GM21825 (cell line): ENCODE measurements around the gene DAGLB.
A peak's percentile ranks its signal among the peaks of the same experiment; 100 is the strongest.
"Not testable (repeated sequence)": the region's sequence is repeated elsewhere in the genome, so short reads cannot be mapped to it uniquely, and the experiment has no call there.

Source experiments
- ATAC-seq: cut with Tn5 transposase; IDR thresholded peaks from one replicate; pipeline ENCODE4 v1.9.1; 2021; ENCODE audit warnings: mild to moderate bottlenecking, moderate library complexity; ENCODE audit not compliant: unreplicated experiment

The DAGLB gene

GRCh38 chr7:6463609-6464008 lies 15.9 kb upstream of the DAGLB start:
- not testable (repeated sequence) for ATAC-seq

GRCh38 chr7:6461946-6462550 lies 14.3 kb upstream of the DAGLB start:
- no peak for ATAC-seq

GRCh38 chr7:6460990-6461584 lies 13.3 kb upstream of the DAGLB start:
- no peak for ATAC-seq

- no peak for ATAC-seq
These were observed 12.5 kb upstream of the DAGLB start for GRCh38 chr7:6460303-6460702.

GRCh38 chr7:6458676-6459075 lies 10.9 kb upstream of the DAGLB start:
- ATAC-seq, result not testable (repeated sequence)

- no peak for ATAC-seq
These were observed 6.0 kb upstream of the DAGLB start for GRCh38 chr7:6453734-6454133.

- no peak for ATAC-seq
These were observed 3.5 kb upstream of the DAGLB start for GRCh38 chr7:6451224-6451705.

- ATAC-seq, result not testable (repeated sequence)
These were observed 2.8 kb upstream of the DAGLB start for GRCh38 chr7:6450591-6450990.

GRCh38 chr7:6449884-6450283 lies 2.1 kb upstream of the DAGLB start:
- ATAC-seq, result not testable (repeated sequence)

- ATAC-seq, result no peak
These were observed 1.3 kb upstream of the DAGLB start for GRCh38 chr7:6448943-6449543.

- ATAC-seq, result peak; percentile 25
These were observed 745 bp downstream of the DAGLB start for GRCh38 chr7:6446838-6447580.

- ATAC-seq, result no peak
These were observed 3.1 kb downstream of the DAGLB start for GRCh38 chr7:6444516-6445269.

GRCh38 chr7:6443372-6443941 lies 4.3 kb downstream of the DAGLB start:
- no peak for ATAC-seq

GRCh38 chr7:6442114-6442513 lies 5.6 kb downstream of the DAGLB start:
- no peak for ATAC-seq

- no peak for ATAC-seq
These were observed 7.4 kb downstream of the DAGLB start for GRCh38 chr7:6440381-6440780.

- no peak for ATAC-seq
These were observed 9.3 kb downstream of the DAGLB start for GRCh38 chr7:6438427-6438826.

GRCh38 chr7:6437251-6437650 lies 10.5 kb downstream of the DAGLB start:
- no peak for ATAC-seq

GRCh38 chr7:6436385-6436685 lies 11.4 kb downstream of the DAGLB start:
- ATAC-seq, result peak; percentile 55

GRCh38 chr7:6435486-6436384 lies 12.0 kb downstream of the DAGLB start:
- ATAC-seq, result peak; percentile 72
